Liver (tissue), 9 donors: ENCODE results near the gene SMIM27. TPM values are rescaled to one million over a fixed set of nuclear protein-coding genes. Genes with fewer than 3 reads are reported as not detected.
"Not testable (repeated sequence)": the region's sequence is repeated elsewhere in the genome, so short reads cannot be mapped to it uniquely, and the experiment has no call there.

Source experiments
- DNase-seq: peaks from one replicate; pipeline ENCODE4 v3.0.0-alpha.2; 2017; ENCODE audit warnings: low spot score
- H3K27ac ChIP-seq, 2 donors: one replicate each; pipeline ENCODE4 v1.7.0; 2013; ENCODE audit warnings: inconsistent platforms in 2 of 2, low read length in 2 of 2, control low read depth in 1 of 2, low read depth in 1 of 2, mild to moderate bottlenecking in 1 of 2
- H3K27me3 ChIP-seq, 4 donors: one replicate each; pipeline versions ENCODE4 v1.6.1 to v1.7.0; 2013; ENCODE audit warnings: low read length in 3 of 4, inconsistent platforms in 1 of 4, mild to moderate bottlenecking in 1 of 4, moderate library complexity in 1 of 4; ENCODE audit not compliant: control insufficient read depth in 4 of 4, insufficient read depth in 4 of 4
- H3K36me3 ChIP-seq, 4 donors: one replicate each; pipeline versions ENCODE4 v1.6.1 to v1.7.0; 2013; ENCODE audit warnings: low read length in 3 of 4, mild to moderate bottlenecking in 3 of 4, low read depth in 1 of 4, moderate library complexity in 1 of 4; ENCODE audit not compliant: control insufficient read depth in 4 of 4, insufficient read depth in 3 of 4
- H3K4me1 ChIP-seq, 4 donors: one replicate each; pipeline versions ENCODE4 v1.6.1 to v1.7.0; 2013; ENCODE audit warnings: low read length in 3 of 4, mild to moderate bottlenecking in 3 of 4, moderate library complexity in 1 of 4; ENCODE audit not compliant: control insufficient read depth in 4 of 4, insufficient read depth in 4 of 4
- H3K4me3 ChIP-seq, 3 donors: one replicate each; pipeline versions ENCODE4 v1.6.1 to v1.7.0; 2013; ENCODE audit warnings: low read length in 3 of 3, control low read depth in 1 of 3, low read depth in 1 of 3, mild to moderate bottlenecking in 1 of 3
- H3K9ac ChIP-seq, 2 donors: one replicate each; pipeline ENCODE4 v1.7.0; 2013; ENCODE audit warnings: low read length in 2 of 2, mild to moderate bottlenecking in 2 of 2, moderate library complexity in 2 of 2, control low read depth in 1 of 2, low read depth in 1 of 2
- H3K9me3 ChIP-seq, 4 donors: one replicate each; pipeline versions ENCODE4 v1.6.1 to v1.7.0; 2013; ENCODE audit warnings: low read length in 3 of 4; ENCODE audit not compliant: control insufficient read depth in 4 of 4
- ATF3 ChIP-seq: IDR thresholded peaks from 2 replicates; pipeline ENCODE4 v1.6.1; 2016; ENCODE audit warnings: antibody characterized with exemption
- CTCF ChIP-seq: fragments of 150-350 bp; IDR thresholded peaks from 2 replicates; pipeline ENCODE4 v1.5.1; 2017; ENCODE audit warnings: improper control_type of control experiment, low read depth, low read length; ENCODE audit not compliant: missing input control
- EGR1 ChIP-seq, 2 donors: IDR thresholded peaks; 2 replicates each; pipeline ENCODE4 v1.6.1; 2016 to 2018; ENCODE audit warnings: antibody characterized with exemption in 2 of 2, low read depth in 2 of 2
- FOXA1 ChIP-seq: IDR thresholded peaks from 2 replicates; pipeline ENCODE4 v1.6.1; 2016; ENCODE audit warnings: antibody characterized with exemption
- FOXA2 ChIP-seq: IDR thresholded peaks from 2 replicates; pipeline ENCODE4 v1.6.1; 2016; ENCODE audit warnings: antibody characterized with exemption
- GABPA ChIP-seq, 2 donors: IDR thresholded peaks in 1 of 2; conservative IDR thresholded peaks in 1 of 2; 2 replicates each; pipeline ENCODE4 v1.6.1; 2016; ENCODE audit warnings: antibody characterized with exemption in 2 of 2, mild to moderate bottlenecking in 1 of 2, moderate library complexity in 1 of 2
- HNF4A ChIP-seq, 2 donors: conservative IDR thresholded peaks; 2 replicates each; pipeline ENCODE4 v1.6.1; 2016; ENCODE audit warnings: antibody characterized with exemption in 2 of 2, mild to moderate bottlenecking in 2 of 2
- HNF4G ChIP-seq: IDR thresholded peaks from 2 replicates; pipeline ENCODE4 v1.6.1; 2016; ENCODE audit warnings: antibody characterized with exemption
- MAX ChIP-seq: IDR thresholded peaks from 2 replicates; pipeline ENCODE4 v1.6.1; 2016; ENCODE audit warnings: antibody characterized with exemption
- RAD21 ChIP-seq, 2 donors: IDR thresholded peaks; 2 replicates each; pipeline ENCODE4 v1.6.1; 2016; ENCODE audit warnings: antibody characterized with exemption in 2 of 2, mild to moderate bottlenecking in 2 of 2
- REST ChIP-seq: IDR thresholded peaks from 2 replicates; pipeline ENCODE4 v1.6.1; 2016; ENCODE audit warnings: antibody characterized with exemption, mild to moderate bottlenecking
- RXRA ChIP-seq, 2 donors: IDR thresholded peaks; 2 replicates each; pipeline ENCODE4 v1.6.1; 2017 to 2018; ENCODE audit warnings: antibody characterized with exemption in 2 of 2, mild to moderate bottlenecking in 1 of 2
- SP1 ChIP-seq: IDR thresholded peaks from 2 replicates; pipeline ENCODE4 v1.6.1; 2018; ENCODE audit warnings: antibody characterized with exemption, mild to moderate bottlenecking
- ZBTB33 ChIP-seq: IDR thresholded peaks from 2 replicates; pipeline ENCODE4 v1.6.1; 2016; ENCODE audit warnings: antibody characterized with exemption
- WGBS: extraction: QIAGEN DNeasy Blood & Tissue Kit; methylation state at CpG from one replicate; pipeline ENCODE4 v1.1.7; 2013; 5-methylcytosine and 5-hydroxymethylcytosine counted together
- polyA plus RNA-seq, 2 donors: library from polyadenylated mRNA; stranded (reverse) in 1 of 2; unstranded in 1 of 2; fragments of 200-250 nt in 1 of 2; fragments of >200 nt in 1 of 2; fragmentation: Nextera tagmentation in 1 of 2; extraction: Ambion mirVana in 1 of 2; gene quantifications; one replicate each; pipeline versions ENCODE4 v1.2.1 to v1.2.3, GENCODE V29; 2013 to 2015
- total RNA-seq, 2 donors: library from RNA; depleted of rRNA; stranded (reverse); fragments of >200 nt; gene quantifications; one replicate each; pipeline ENCODE4 v1.2.3, GENCODE V29; 2014
- donor health status: healthy.
- donor health status: healthy.
- donor health status: healthy.
- donor health status: healthy.
- donor health status: healthy.

SMIM27 gene
- total and polyA plus RNA-seq, 4 donors, result 1.0 to 17.0 (median 4.4) TPM

GRCh38 chr9:32545884-32546283, 6.2 kb upstream of the SMIM27 start:
- H3K4me1 ChIP-seq, result peaks cover 2 to 15% (median 7%) of the 10 kb centered on the region in 4 donors
- no peak for DNase-seq
- no peaks in the 10 kb centered on the region for H3K27me3 ChIP-seq
- 94% methylated on average over 1 of the region's 1 CpG for WGBS
- peaks cover 2 to 25% (median 21%) of the 10 kb centered on the region in 4 donors for H3K36me3 ChIP-seq
- no peaks in the 10 kb centered on the region for H3K9me3 ChIP-seq
- H3K9ac ChIP-seq, result no peak overlapping the region
- TF ChIP-seq CTCF, result no peak
- TF ChIP-seq REST, result no peak
- no peak for TF ChIP-seq HNF4A (conservative IDR thresholded peaks at IDR 0.05)
- no peak for TF ChIP-seq HNF4G
- no peak for TF ChIP-seq GABPA (IDR thresholded peaks at IDR 0.05 in 1 of 2, conservative IDR thresholded peaks at IDR 0.05 in 1 of 2)
- TF ChIP-seq FOXA2, result no peak
- no peak for TF ChIP-seq RAD21 (IDR thresholded peaks at IDR 0.05)
- H3K4me3 ChIP-seq, result no peak overlapping the region
- H3K27ac ChIP-seq, result no peak overlapping the region

DNA sequence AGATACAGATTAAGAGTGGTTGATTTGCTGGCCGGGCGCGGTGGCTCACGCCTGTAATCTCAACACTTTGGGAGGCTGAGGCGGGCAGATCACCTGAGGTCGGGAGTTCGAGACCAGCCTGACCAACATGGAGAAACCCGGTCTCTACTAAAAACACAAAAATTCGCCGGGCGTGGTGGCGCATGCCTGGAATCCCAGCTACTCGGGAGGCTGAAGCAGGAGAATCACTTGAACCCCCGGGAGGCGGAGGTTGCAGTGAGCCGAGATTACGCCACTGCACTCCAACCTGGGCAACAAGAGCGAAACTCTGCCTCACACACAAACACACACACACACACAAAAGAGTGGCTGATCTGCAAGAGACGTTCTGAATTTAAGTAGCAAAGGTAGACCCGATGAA, 3.9 kb upstream of the SMIM27 start:
- peaks cover 2 to 30% (median 13%) of the 10 kb centered on the region in 4 donors for H3K4me1 ChIP-seq
- H3K9me3 ChIP-seq, DNase-seq, H3K27me3 ChIP-seq, H3K27ac ChIP-seq, H3K9ac ChIP-seq, H3K36me3 ChIP-seq, H3K4me3 ChIP-seq: not testable (repeated sequence)
- WGBS, result 98% methylated on average over 20 of the region's 20 CpGs

- Histone ChIP-seq H3K9ac (peak overlapping the region; percentile 30 to 96), H3K36me3 (peaks cover 0 to 2% (median 0%) of the 10 kb centered on the region in 4 donors), H3K27me3 (no peaks in the 10 kb centered on the region), H3K4me3 (peak overlapping the region; percentile 69 to 94 (median 70)), H3K27ac (peak overlapping the region; percentile 94 to 97), H3K9me3 (no peaks in the 10 kb centered on the region), H3K4me1 (peaks cover 2 to 30% (median 13%) of the 10 kb centered on the region in 4 donors)
- 4% methylated on average over 10 of the region's 10 CpGs for WGBS
- no peak for DNase-seq
- no peak for TF ChIP-seq GABPA (IDR thresholded peaks at IDR 0.05 in 1 of 2, conservative IDR thresholded peaks at IDR 0.05 in 1 of 2)
- no peak for TF ChIP-seq ATF3
- TF ChIP-seq CTCF, result no peak
- no peak for TF ChIP-seq RXRA (IDR thresholded peaks at IDR 0.05)
- no peak for TF ChIP-seq MAX
- TF ChIP-seq ZBTB33, result no peak
- TF ChIP-seq FOXA2, result no peak
- TF ChIP-seq HNF4A (conservative IDR thresholded peaks at IDR 0.05), result no peak
- TF ChIP-seq EGR1 (IDR thresholded peaks at IDR 0.05; ENCODE audit: low read depth in 2 of 2), result no peak
- TF ChIP-seq FOXA1, result no peak
- TF ChIP-seq SP1, result no peak
Measured at GRCh38 chr9:32550150-32550561, 2.0 kb upstream of the SMIM27 start.
